AG09309 (cell line): ENCODE results near the gene IPMK.
"Not testable (repeated sequence)": the region's sequence is repeated elsewhere in the genome, so short reads cannot be mapped to it uniquely, and the experiment has no call there.

Source experiments
- DNase-seq: peaks from one replicate; pipeline ENCODE4 v3.0.0-alpha.2; 2010; ENCODE audit warnings: low read depth
- H3K4me3 ChIP-seq: 2 replicates; pipeline ENCODE4 v1.5.1; 2011; ENCODE audit warnings: mild to moderate bottlenecking, low read depth, low read length, moderate library complexity; ENCODE audit not compliant: control insufficient read depth
- CTCF ChIP-seq: IDR thresholded peaks from 2 replicates; pipeline ENCODE4 v1.5.1; 2011; ENCODE audit warnings: mild to moderate bottlenecking, low read depth, low read length, inconsistent platforms; ENCODE audit not compliant: insufficient read depth, control insufficient read depth; ENCODE audit errors: missing control alignments

IPMK gene

DNA sequence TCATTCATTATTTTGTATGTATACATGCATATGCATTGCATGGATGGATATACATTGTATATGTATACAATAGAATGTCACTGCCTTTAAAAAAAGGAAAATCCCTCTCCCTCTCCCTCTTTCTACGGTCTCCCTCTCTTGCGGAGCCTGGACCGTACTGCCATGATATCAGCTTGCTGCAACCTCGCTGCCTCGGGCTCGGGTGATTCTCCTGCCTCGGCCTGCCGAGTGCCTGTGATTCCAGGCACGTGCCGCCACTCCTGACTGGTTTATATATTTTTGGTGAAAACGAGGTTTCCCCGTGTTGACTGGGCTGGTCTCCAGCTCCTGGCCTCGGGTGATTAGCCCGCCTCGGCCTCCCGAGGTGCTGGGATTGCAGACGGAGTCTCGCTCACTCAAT, 24.4 kb downstream of the IPMK start:
- DNase-seq, result no peak
- no peak for TF ChIP-seq CTCF
- H3K4me3 ChIP-seq, result no peak overlapping the region

- H3K4me3 ChIP-seq, result no peak overlapping the region
- no peak for TF ChIP-seq CTCF
- DNase-seq, result peak; percentile 27
These were observed 26.3 kb downstream of the IPMK start for GRCh38 chr10:58241346-58241745.

DNA sequence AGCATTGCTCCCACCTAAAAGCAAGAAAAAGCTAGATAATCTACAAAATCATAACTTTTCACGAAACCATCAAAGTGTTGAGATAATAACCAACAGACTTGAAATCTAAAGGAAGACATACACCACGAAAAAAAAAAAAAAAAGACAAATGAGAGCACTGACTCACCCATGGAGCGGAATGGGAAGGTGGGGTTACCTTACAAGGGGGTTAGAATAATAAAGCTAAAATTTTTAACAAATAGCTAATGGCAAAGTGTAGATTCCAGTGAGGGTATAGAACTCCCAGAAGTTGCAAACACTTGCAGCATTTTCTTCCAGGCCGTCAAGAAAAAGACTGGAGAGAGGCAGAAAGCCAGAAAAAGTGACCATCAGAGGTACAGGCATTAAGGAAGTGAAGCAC, 27.2 kb downstream of the IPMK start:
- DNase-seq, result no peak
- no peak for TF ChIP-seq CTCF
- H3K4me3 ChIP-seq, result no peak overlapping the region

GRCh38 chr10:58239561-58240169, 28.0 kb downstream of the IPMK start:
- no peak for DNase-seq
- H3K4me3 ChIP-seq, result no peak overlapping the region
- no peak for TF ChIP-seq CTCF

DNA sequence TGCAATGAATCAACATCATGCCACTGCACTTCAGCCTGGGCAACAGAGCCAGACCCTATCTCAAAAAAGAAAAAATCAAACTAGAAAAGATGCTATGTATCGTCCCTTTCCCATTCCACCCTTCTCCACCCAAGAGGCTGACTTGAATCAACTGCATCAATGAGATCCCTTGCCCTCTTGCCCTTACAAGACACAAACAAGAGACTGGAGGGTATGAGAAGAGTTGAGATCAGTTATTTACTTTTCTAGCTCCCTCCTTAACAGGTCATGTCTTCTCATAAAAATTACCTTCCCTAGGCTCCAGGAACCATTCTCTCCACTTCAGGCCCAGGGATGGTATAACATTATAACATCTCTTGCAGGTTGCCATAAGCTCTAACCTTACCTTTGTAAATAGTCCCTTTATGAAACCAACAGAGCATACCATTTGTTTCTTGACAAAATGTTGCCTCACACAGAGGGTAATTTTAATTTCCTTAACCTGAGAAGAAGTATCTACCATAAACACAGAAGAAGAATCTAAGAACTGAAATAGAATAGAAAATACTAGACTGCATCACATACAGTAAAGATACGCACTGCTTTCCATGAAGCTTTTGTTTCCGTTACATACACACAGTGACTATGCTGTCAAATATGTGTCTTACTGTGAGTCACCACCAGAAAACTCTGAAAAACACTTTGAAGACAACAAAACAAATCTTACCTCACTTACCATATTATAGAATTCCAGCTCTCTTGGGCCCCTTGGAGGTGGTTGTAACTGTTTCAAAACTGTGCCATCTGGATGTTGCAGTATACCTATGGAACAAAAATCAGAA, 30.5 kb downstream of the IPMK start:
- DNase-seq, result peak; percentile 67
- no peak overlapping the region for H3K4me3 ChIP-seq
- TF ChIP-seq CTCF, result no peak

- not testable (repeated sequence) for DNase-seq
These were observed 37.8 kb downstream of the IPMK start for GRCh38 chr10:58229856-58230255.

GRCh38 chr10:58225654-58226053, 42.0 kb downstream of the IPMK start:
- no peak for TF ChIP-seq CTCF
- H3K4me3 ChIP-seq, result no peak overlapping the region
- DNase-seq, result no peak

More at GRCh38 chr10:58229856-58230255, 37.8 kb downstream of the IPMK start:
- not testable (repeated sequence) for H3K4me3 ChIP-seq
